ENCODE data around the gene FZD4.
"Not testable (repeated sequence)": the region's sequence is repeated elsewhere in the genome, so short reads cannot be mapped to it uniquely, and the experiment has no call there.

FZD4 gene

GRCh38 chr11:86918973-86919372 is 36.2 kb downstream of the FZD4 start:
- no peak overlapping the region for H3K4me3 Mint-ChIP-seq
- no peaks in the 10 kb centered on the region for H3K9me3 Mint-ChIP-seq
- peaks cover 15% of the 10 kb centered on the region for H3K4me1 Mint-ChIP-seq
- CTCF ChIA-PET, result interaction anchor here (1.6 to 1.9 kb wide), 2 partner anchors 10 to 49 kb away, joined by 4 to 18 read pairs; no protein-coding TSS in a partner anchor
- no peaks in the 10 kb centered on the region for H3K36me3 Mint-ChIP-seq
- no peak for DNase-seq
- no peak overlapping the region for H3K27ac Mint-ChIP-seq
- peaks cover 10% of the 10 kb centered on the region for H3K27me3 Mint-ChIP-seq

- no peak for DNase-seq
- Mint-ChIP-seq H3K4me3 (no peak overlapping the region), H3K9me3 (no peaks in the 10 kb centered on the region), H3K4me1 (peaks cover 15% of the 10 kb centered on the region), H3K36me3 (no peaks in the 10 kb centered on the region), H3K27ac (no peak overlapping the region), H3K27me3 (peaks cover 12% of the 10 kb centered on the region)
- CTCF ChIA-PET, result interaction anchor here (1.6 to 1.9 kb wide), 2 partner anchors 9 to 48 kb away, joined by 4 to 18 read pairs; no protein-coding TSS in a partner anchor
Measured at GRCh38 chr11:86918496-86918895, 36.7 kb downstream of the FZD4 start.

- Mint-ChIP-seq H3K4me3 (no peak overlapping the region), H3K27ac (no peak overlapping the region), H3K4me1 (peaks cover 15% of the 10 kb centered on the region), H3K36me3 (no peaks in the 10 kb centered on the region), H3K27me3 (peaks cover 14% of the 10 kb centered on the region), H3K9me3 (no peaks in the 10 kb centered on the region)
- DNase-seq, result no peak
- CTCF ChIA-PET, result interaction anchor here (1.6 to 1.9 kb wide), 3 partner anchors 8 to 47 kb away, joined by 3 to 18 read pairs (median 4); no protein-coding TSS in a partner anchor
Measured at GRCh38 chr11:86917589-86917988, 37.6 kb downstream of the FZD4 start.

- DNase-seq, result no peak
- Mint-ChIP-seq H3K27ac (peak overlapping the region; percentile 74), H3K4me1 (peaks cover 15% of the 10 kb centered on the region), H3K27me3 (peaks cover 21% of the 10 kb centered on the region), H3K4me3 (no peak overlapping the region), H3K36me3 (no peaks in the 10 kb centered on the region), H3K9me3 (peaks cover 1% of the 10 kb centered on the region)
- CTCF ChIA-PET, result interaction anchor here (1.6 kb wide), 1 partner anchor 16 kb away, joined by 3 read pairs; no protein-coding TSS in a partner anchor
Measured at GRCh38 chr11:86916330-86916729, 38.9 kb downstream of the FZD4 start.

GRCh38 chr11:86915850-86916249 is 39.3 kb downstream of the FZD4 start:
- H3K4me1 Mint-ChIP-seq, result peaks cover 15% of the 10 kb centered on the region
- peaks cover 21% of the 10 kb centered on the region for H3K27me3 Mint-ChIP-seq
- peak overlapping the region; percentile 47 for H3K27ac Mint-ChIP-seq
- H3K4me3 Mint-ChIP-seq, CTCF ChIA-PET, DNase-seq, H3K9me3 Mint-ChIP-seq, H3K36me3 Mint-ChIP-seq: not testable (repeated sequence)

- H3K4me1 Mint-ChIP-seq, result peaks cover 15% of the 10 kb centered on the region
- CTCF ChIA-PET, result no interaction called here
- H3K36me3 Mint-ChIP-seq, result no peaks in the 10 kb centered on the region
- H3K27ac Mint-ChIP-seq, result no peak overlapping the region
- no peak for DNase-seq
- H3K9me3 Mint-ChIP-seq, result peaks cover 1% of the 10 kb centered on the region
- peaks cover 21% of the 10 kb centered on the region for H3K27me3 Mint-ChIP-seq
- H3K4me3 Mint-ChIP-seq, result no peak overlapping the region
Measured at GRCh38 chr11:86914865-86915519, 40.2 kb downstream of the FZD4 start.

- no peak overlapping the region for H3K4me3 Mint-ChIP-seq
- CTCF ChIA-PET, result no interaction called here
Measured at GRCh38 chr11:86912238-86912637, 43.0 kb downstream of the FZD4 start.

GRCh38 chr11:86910592-86910991 is 44.6 kb downstream of the FZD4 start:
- Mint-ChIP-seq H3K27ac (no peak overlapping the region), H3K27me3 (peaks cover 23% of the 10 kb centered on the region), H3K9me3 (peaks cover 1% of the 10 kb centered on the region), H3K36me3 (no peaks in the 10 kb centered on the region), H3K4me1 (no peaks in the 10 kb centered on the region), H3K4me3 (no peak overlapping the region)
- DNase-seq, result no peak
- CTCF ChIA-PET, result interaction anchor here (1.6 kb wide), 1 partner anchor 40 kb away, joined by 4 read pairs; no protein-coding TSS in a partner anchor

More at GRCh38 chr11:86912238-86912637, 43.0 kb downstream of the FZD4 start:
- H3K9me3 Mint-ChIP-seq, result peaks cover 1% of the 10 kb centered on the region
- peaks cover 12% of the 10 kb centered on the region for H3K4me1 Mint-ChIP-seq
- H3K36me3 Mint-ChIP-seq, result no peaks in the 10 kb centered on the region
- H3K27ac Mint-ChIP-seq, result no peak overlapping the region
- H3K27me3 Mint-ChIP-seq, result peaks cover 23% of the 10 kb centered on the region
- no peak for DNase-seq

- H3K27me3 Mint-ChIP-seq, result peaks cover 7% of the 10 kb centered on the region
- H3K27ac Mint-ChIP-seq, result no peak overlapping the region
- H3K4me1 Mint-ChIP-seq, result no peaks in the 10 kb centered on the region
- no peak for DNase-seq
- H3K9me3 Mint-ChIP-seq, result no peaks in the 10 kb centered on the region
- CTCF ChIA-PET, result no interaction called here
- no peaks in the 10 kb centered on the region for H3K36me3 Mint-ChIP-seq
- H3K4me3 Mint-ChIP-seq, result no peak overlapping the region
Measured at GRCh38 chr11:86906198-86906597, 49.0 kb downstream of the FZD4 start.

GRCh38 chr11:86905252-86905651 is 49.9 kb downstream of the FZD4 start:
- no peak overlapping the region for H3K27ac Mint-ChIP-seq
- CTCF ChIA-PET, result no interaction called here

GRCh38 chr11:86904001-86904400 is 51.2 kb downstream of the FZD4 start:
- Mint-ChIP-seq H3K27me3 (peaks cover 5% of the 10 kb centered on the region), H3K4me1 (no peaks in the 10 kb centered on the region), H3K36me3 (no peaks in the 10 kb centered on the region), H3K9me3 (no peaks in the 10 kb centered on the region), H3K27ac (no peak overlapping the region), H3K4me3 (no peak overlapping the region)
- no peak for DNase-seq
- CTCF ChIA-PET, result no interaction called here

More at GRCh38 chr11:86905252-86905651, 49.9 kb downstream of the FZD4 start:
- no peaks in the 10 kb centered on the region for H3K4me1 Mint-ChIP-seq
- H3K9me3 Mint-ChIP-seq, result no peaks in the 10 kb centered on the region
- peaks cover 11% of the 10 kb centered on the region for H3K27me3 Mint-ChIP-seq
- no peaks in the 10 kb centered on the region for H3K36me3 Mint-ChIP-seq
- DNase-seq, result no peak
- H3K4me3 Mint-ChIP-seq, result no peak overlapping the region

- Mint-ChIP-seq H3K36me3 (no peaks in the 10 kb centered on the region), H3K4me1 (no peaks in the 10 kb centered on the region), H3K9me3 (no peaks in the 10 kb centered on the region), H3K27me3 (peaks cover 4% of the 10 kb centered on the region), H3K4me3 (no peak overlapping the region), H3K27ac (no peak overlapping the region)
- CTCF ChIA-PET, result interaction anchor here (1.4 kb wide), 1 partner anchor 19 kb away, joined by 3 read pairs; no protein-coding TSS in a partner anchor
- no peak for DNase-seq
Measured at GRCh38 chr11:86902345-86902744, 52.9 kb downstream of the FZD4 start.

- no peaks in the 10 kb centered on the region for H3K4me1 Mint-ChIP-seq
- H3K9me3 Mint-ChIP-seq, result no peaks in the 10 kb centered on the region
- H3K27ac Mint-ChIP-seq, result no peak overlapping the region
- no peak for DNase-seq
- CTCF ChIA-PET, result interaction anchor here (1.1 to 1.4 kb wide), 2 partner anchors 19 to 31 kb away, joined by 3 read pairs; no protein-coding TSS in a partner anchor
- peaks cover 4% of the 10 kb centered on the region for H3K27me3 Mint-ChIP-seq
- no peak overlapping the region for H3K4me3 Mint-ChIP-seq
- no peaks in the 10 kb centered on the region for H3K36me3 Mint-ChIP-seq
Measured at GRCh38 chr11:86901599-86901998, 53.6 kb downstream of the FZD4 start.

GRCh38 chr11:86900162-86900561 is 55.0 kb downstream of the FZD4 start:
- no peaks in the 10 kb centered on the region for H3K9me3 Mint-ChIP-seq
- CTCF ChIA-PET, result no interaction called here
- no peak overlapping the region for H3K4me3 Mint-ChIP-seq
- no peaks in the 10 kb centered on the region for H3K36me3 Mint-ChIP-seq
- no peak overlapping the region for H3K27ac Mint-ChIP-seq
- DNase-seq, result no peak
- no peaks in the 10 kb centered on the region for H3K4me1 Mint-ChIP-seq
- peaks cover 4% of the 10 kb centered on the region for H3K27me3 Mint-ChIP-seq

- no peaks in the 10 kb centered on the region for H3K9me3 Mint-ChIP-seq
- H3K4me3 Mint-ChIP-seq, result no peak overlapping the region
- no peak overlapping the region for H3K27ac Mint-ChIP-seq
- DNase-seq, result no peak
- peaks cover 4% of the 10 kb centered on the region for H3K27me3 Mint-ChIP-seq
- H3K36me3 Mint-ChIP-seq, result no peaks in the 10 kb centered on the region
- no peaks in the 10 kb centered on the region for H3K4me1 Mint-ChIP-seq
- CTCF ChIA-PET, result no interaction called here
Measured at GRCh38 chr11:86898689-86899088, 56.5 kb downstream of the FZD4 start.
